GM23338 (cell line): ENCODE measurements around the gene CCDC91. TPM values are rescaled to one million over a fixed set of nuclear protein-coding genes. Genes with fewer than 3 reads are reported as not detected.
"Not testable (repeated sequence)": the region's sequence is repeated elsewhere in the genome, so short reads cannot be mapped to it uniquely, and the experiment has no call there.

ENCODE experiments used
- ATAC-seq: fragments of 200-7000 bp; cut with Tn5 transposase; 3 replicates; pipeline ENCODE4 v1.9.1; 2020
- DNase-seq: peaks from one replicate; pipeline ENCODE4 v3.0.0-alpha.2; 2015; ENCODE audit warnings: low spot score
- H2AFZ ChIP-seq: fragments of 200-600 bp; sonication (generic); 2 replicates; pipeline ENCODE4 v1.8.0; 2016; ENCODE audit warnings: antibody characterized with exemption, mild to moderate bottlenecking, moderate library complexity
- H3F3A ChIP-seq: fragments of 200-600 bp; sonication (generic); replicated peaks from 2 replicates; pipeline ENCODE4 v1.8.0; 2017; ENCODE audit warnings: antibody characterized with exemption, mixed run types, low read depth
- H3K27ac ChIP-seq: fragments of 200-600 bp; sonication (generic); 2 replicates; pipeline ENCODE4 v1.6.1; 2016; ENCODE audit warnings: low read depth
- H3K27me3 ChIP-seq: fragments of 200-600 bp; sonication (generic); 2 replicates; pipeline ENCODE4 v1.8.0; 2016; ENCODE audit warnings: mild to moderate bottlenecking, mixed run types, moderate library complexity; ENCODE audit not compliant: insufficient read depth
- H3K36me3 ChIP-seq: fragments of 200-600 bp; sonication (generic); 2 replicates; pipeline ENCODE4 v1.8.0; 2016; ENCODE audit warnings: mild to moderate bottlenecking; ENCODE audit not compliant: insufficient read depth
- H3K4me1 ChIP-seq: fragments of 200-600 bp; sonication (generic); 2 replicates; pipeline ENCODE4 v1.8.0; 2016; ENCODE audit warnings: mild to moderate bottlenecking, moderate library complexity; ENCODE audit not compliant: insufficient read depth
- H3K4me2 ChIP-seq: fragments of 200-600 bp; sonication (generic); 2 replicates; pipeline ENCODE4 v1.7.1; 2017; ENCODE audit warnings: mixed run types
- H3K4me3 ChIP-seq: fragments of 200-600 bp; sonication (generic); 2 replicates; pipeline ENCODE4 v1.6.1; 2016; ENCODE audit warnings: mixed run types
- H3K79me2 ChIP-seq: fragments of 200-600 bp; sonication (generic); replicated peaks from 2 replicates; pipeline ENCODE4 v1.8.0; 2017; ENCODE audit warnings: mild to moderate bottlenecking; ENCODE audit not compliant: insufficient read depth
- H3K9me2 ChIP-seq: fragments of 200-600 bp; sonication (generic); 2 replicates; pipeline ENCODE4 v1.8.0; 2017; ENCODE audit not compliant: insufficient read depth
- H4K20me1 ChIP-seq: fragments of 200-600 bp; sonication (generic); replicated peaks from 2 replicates; pipeline ENCODE4 v1.8.0; 2017; ENCODE audit warnings: mild to moderate bottlenecking; ENCODE audit not compliant: insufficient read depth
- H3K27ac Mint-ChIP-seq: 2 replicates; pipeline ENCODE4 v1.8.0; 2020; ENCODE audit warnings: inconsistent platforms, mild to moderate bottlenecking, moderate library complexity, mixed read lengths
- H3K27me3 Mint-ChIP-seq: 3 replicates; pipeline ENCODE4 v1.8.0; 2022; ENCODE audit warnings: low read depth, mild to moderate bottlenecking, moderate library complexity, mixed read lengths, inconsistent platforms; ENCODE audit not compliant: insufficient read depth, poor library complexity
- H3K36me3 Mint-ChIP-seq: 3 replicates; pipeline ENCODE4 v1.8.0; 2021; ENCODE audit warnings: low read depth, mild to moderate bottlenecking, inconsistent platforms, moderate library complexity, mixed read lengths
- H3K4me1 Mint-ChIP-seq: 3 replicates; pipeline ENCODE4 v1.8.0; 2020; ENCODE audit warnings: mild to moderate bottlenecking, inconsistent platforms, mixed read lengths
- H3K4me3 Mint-ChIP-seq: 3 replicates; pipeline ENCODE4 v1.8.0; 2021; ENCODE audit warnings: moderate library complexity, mild to moderate bottlenecking, inconsistent platforms, mixed read lengths
- H3K9me3 Mint-ChIP-seq: 3 replicates; pipeline ENCODE4 v1.8.0; 2020; ENCODE audit warnings: moderate library complexity, mild to moderate bottlenecking, inconsistent platforms, mixed read lengths
- CREB1 ChIP-seq: fragments of 250-450 bp; sonication (Bioruptor Pico); IDR thresholded peaks from 2 replicates; pipeline ENCODE4 v1.5.0; 2020; ENCODE audit warnings: low read depth, mild to moderate bottlenecking, moderate library complexity
- CTCF ChIP-seq, 2 experiments: fragments of 200-600 bp in 1 of 2; sonication (generic) in 1 of 2; conservative IDR thresholded peaks; 2 replicates each; pipeline versions ENCODE4 v1.5.1 to v1.6.1; 2016 to 2017; ENCODE audit warnings: antibody characterized with exemption in 2 of 2, low read depth in 2 of 2, mild to moderate bottlenecking in 2 of 2, moderate library complexity in 1 of 2
- JUNB ChIP-seq: IDR thresholded peaks from one replicate; pipeline ENCODE4 v1.6.1; 2016; ENCODE audit warnings: antibody characterized with exemption; ENCODE audit not compliant: unreplicated experiment
- NANOG ChIP-seq: IDR thresholded peaks from 2 replicates; pipeline ENCODE4 v1.6.1; 2016; ENCODE audit warnings: antibody characterized with exemption, borderline replicate concordance
- STAT1 ChIP-seq: IDR thresholded peaks from one replicate; pipeline ENCODE4 v1.6.1; 2016; ENCODE audit warnings: antibody characterized with exemption; ENCODE audit not compliant: unreplicated experiment
- ZNF114 ChIP-seq: fragments of 250-450 bp; sonication (Bioruptor Pico); IDR thresholded peaks from 2 replicates; pipeline ENCODE4 v1.5.0; 2020; ENCODE audit warnings: mild to moderate bottlenecking, moderate library complexity
- ZNF331 ChIP-seq: fragments of 250-450 bp; sonication (Bioruptor Pico); IDR thresholded peaks from 2 replicates; pipeline ENCODE4 v1.5.0; 2020; ENCODE audit warnings: low read depth, mild to moderate bottlenecking, moderate library complexity
- polyA plus RNA-seq: library from polyadenylated mRNA; unstranded; fragments of >200 nt; fragmentation: Nextera tagmentation; extraction: Ambion mirVana; gene quantifications from 2 replicates; pipeline ENCODE4 v1.2.1, GENCODE V29; 2016
- total RNA-seq: library from RNA; depleted of rRNA; stranded (reverse); fragments of >200 nt; shearing (Covaris generic); gene quantifications from 2 replicates; pipeline ENCODE4 v1.2.3, GENCODE V29; 2014
- TF ChIP-seq, protein P1 (sequence below): IDR thresholded peaks from one replicate; pipeline ENCODE4 v1.6.1; 2018; ENCODE audit warnings: antibody characterized with exemption; ENCODE audit not compliant: unreplicated experiment
- TF ChIP-seq, protein P2 (sequence below): IDR thresholded peaks from 2 replicates; pipeline ENCODE4 v1.6.1; 2016; ENCODE audit warnings: antibody characterized with exemption

Gene CCDC91
- total and polyA plus RNA-seq, 2 experiments from 2014 or later: 24.7 to 48.7 TPM

DNA sequence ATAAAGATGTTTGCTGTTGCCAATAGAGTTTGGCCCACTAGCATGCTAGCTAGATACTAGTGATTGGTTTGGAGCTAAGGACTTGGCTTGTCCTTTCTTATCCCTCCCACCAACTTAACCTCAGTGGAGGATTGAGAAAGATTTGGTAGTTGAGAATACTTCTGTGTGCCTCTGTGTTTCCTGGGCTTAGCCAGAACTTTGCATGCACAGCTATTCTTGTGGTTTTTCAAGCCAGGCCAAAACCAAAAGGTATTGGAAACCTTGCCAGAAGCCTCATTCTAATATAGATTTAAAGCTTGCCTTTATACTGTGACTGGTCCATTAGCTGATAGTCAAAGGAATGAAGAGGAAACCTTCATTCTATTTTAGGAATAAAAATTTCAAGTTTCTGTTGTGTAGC lies 188.5 kb downstream of the CCDC91 start (continued):
- TF ChIP-seq, protein P1, sequence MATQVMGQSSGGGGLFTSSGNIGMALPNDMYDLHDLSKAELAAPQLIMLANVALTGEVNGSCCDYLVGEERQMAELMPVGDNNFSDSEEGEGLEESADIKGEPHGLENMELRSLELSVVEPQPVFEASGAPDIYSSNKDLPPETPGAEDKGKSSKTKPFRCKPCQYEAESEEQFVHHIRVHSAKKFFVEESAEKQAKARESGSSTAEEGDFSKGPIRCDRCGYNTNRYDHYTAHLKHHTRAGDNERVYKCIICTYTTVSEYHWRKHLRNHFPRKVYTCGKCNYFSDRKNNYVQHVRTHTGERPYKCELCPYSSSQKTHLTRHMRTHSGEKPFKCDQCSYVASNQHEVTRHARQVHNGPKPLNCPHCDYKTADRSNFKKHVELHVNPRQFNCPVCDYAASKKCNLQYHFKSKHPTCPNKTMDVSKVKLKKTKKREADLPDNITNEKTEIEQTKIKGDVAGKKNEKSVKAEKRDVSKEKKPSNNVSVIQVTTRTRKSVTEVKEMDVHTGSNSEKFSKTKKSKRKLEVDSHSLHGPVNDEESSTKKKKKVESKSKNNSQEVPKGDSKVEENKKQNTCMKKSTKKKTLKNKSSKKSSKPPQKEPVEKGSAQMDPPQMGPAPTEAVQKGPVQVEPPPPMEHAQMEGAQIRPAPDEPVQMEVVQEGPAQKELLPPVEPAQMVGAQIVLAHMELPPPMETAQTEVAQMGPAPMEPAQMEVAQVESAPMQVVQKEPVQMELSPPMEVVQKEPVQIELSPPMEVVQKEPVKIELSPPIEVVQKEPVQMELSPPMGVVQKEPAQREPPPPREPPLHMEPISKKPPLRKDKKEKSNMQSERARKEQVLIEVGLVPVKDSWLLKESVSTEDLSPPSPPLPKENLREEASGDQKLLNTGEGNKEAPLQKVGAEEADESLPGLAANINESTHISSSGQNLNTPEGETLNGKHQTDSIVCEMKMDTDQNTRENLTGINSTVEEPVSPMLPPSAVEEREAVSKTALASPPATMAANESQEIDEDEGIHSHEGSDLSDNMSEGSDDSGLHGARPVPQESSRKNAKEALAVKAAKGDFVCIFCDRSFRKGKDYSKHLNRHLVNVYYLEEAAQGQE: no peak
- TF ChIP-seq, protein P2, sequence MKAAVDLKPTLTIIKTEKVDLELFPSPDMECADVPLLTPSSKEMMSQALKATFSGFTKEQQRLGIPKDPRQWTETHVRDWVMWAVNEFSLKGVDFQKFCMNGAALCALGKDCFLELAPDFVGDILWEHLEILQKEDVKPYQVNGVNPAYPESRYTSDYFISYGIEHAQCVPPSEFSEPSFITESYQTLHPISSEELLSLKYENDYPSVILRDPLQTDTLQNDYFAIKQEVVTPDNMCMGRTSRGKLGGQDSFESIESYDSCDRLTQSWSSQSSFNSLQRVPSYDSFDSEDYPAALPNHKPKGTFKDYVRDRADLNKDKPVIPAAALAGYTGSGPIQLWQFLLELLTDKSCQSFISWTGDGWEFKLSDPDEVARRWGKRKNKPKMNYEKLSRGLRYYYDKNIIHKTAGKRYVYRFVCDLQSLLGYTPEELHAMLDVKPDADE: no peak

GRCh38 chr12:28379779-28380178 lies 189.5 kb downstream of the CCDC91 start:
- not testable (repeated sequence) for H3K4me3 Mint-ChIP-seq, ATAC-seq, H3K27me3 ChIP-seq, H2AFZ ChIP-seq, H3K4me2 ChIP-seq, H3F3A ChIP-seq, H3K36me3 ChIP-seq, H3K4me3 ChIP-seq, H3K27ac Mint-ChIP-seq, H3K9me3 Mint-ChIP-seq, H3K9me2 ChIP-seq, H3K79me2 ChIP-seq, H3K27me3 Mint-ChIP-seq, H3K27ac ChIP-seq, DNase-seq, H4K20me1 ChIP-seq
- peaks cover 46% of the 10 kb centered on the region for H3K4me1 ChIP-seq
- Mint-ChIP-seq H3K36me3 (peaks cover 12% of the 10 kb centered on the region; the same call in 2 of the 3 replicates), H3K4me1 (peaks cover 27% of the 10 kb centered on the region)

- H3K4me3 ChIP-seq: no peak overlapping the region
These were observed 193.1 kb downstream of the CCDC91 start for GRCh38 chr12:28383368-28383767.

GRCh38 chr12:28388879-28389278 lies 198.6 kb downstream of the CCDC91 start:
- Mint-ChIP-seq H3K36me3 (peaks cover 16% of the 10 kb centered on the region; the same call in 2 of the 3 replicates), H3K27ac (0 out of 2 replicates have a peak overlapping the region, but pooled peaks have one; percentile 22), H3K9me3 (peaks cover 10% of the 10 kb centered on the region; the same call in 2 of the 3 replicates), H3K27me3 (no peaks in the 10 kb centered on the region), H3K4me1 (peaks cover 23% of the 10 kb centered on the region), H3K4me3 (peak overlapping the region; percentile 28; the same call in 2 of the 3 replicates)
- Histone ChIP-seq H3K36me3 (no peaks in the 10 kb centered on the region), H4K20me1 (no peaks in the 10 kb centered on the region), H3K27ac (peak overlapping the region; percentile 73), H3K79me2 (no peaks in the 10 kb centered on the region), H3F3A (no peaks in the 10 kb centered on the region), H3K27me3 (no peaks in the 10 kb centered on the region), H3K4me1 (peaks cover 31% of the 10 kb centered on the region), H2AFZ (no peak overlapping the region), H3K4me3 (peak overlapping the region; percentile 35), H3K4me2 (peak overlapping the region; percentile 50), H3K9me2 (no peaks in the 10 kb centered on the region)
- DNase-seq (no peak), ATAC-seq (peak; percentile 59)
- TF ChIP-seq ZNF331 (no peak), ZNF114 (CRISPR knock-in tag) (no peak), NANOG (0 out of 2 replicates have a peak, but pooled peaks have one; percentile 30), CREB1 (CRISPR knock-in tag) (no peak), JUNB (no peak), STAT1 (no peak), CTCF (conservative IDR thresholded peaks at IDR 0.05; ENCODE audit: low read depth in 2 of 2) (no peak)

More at GRCh38 chr12:28383368-28383767, 193.1 kb downstream of the CCDC91 start:
- Mint-ChIP-seq H3K4me3 (no peak overlapping the region), H3K4me1 (peaks cover 12% of the 10 kb centered on the region), H3K36me3 (peaks cover 25% of the 10 kb centered on the region; the same call in 2 of the 3 replicates), H3K9me3 (peaks cover 17% of the 10 kb centered on the region; the same call in 2 of the 3 replicates), H3K27me3 (no peaks in the 10 kb centered on the region), H3K27ac (no peak overlapping the region)
- TF ChIP-seq STAT1: no peak
- ATAC-seq (no peak), DNase-seq (no peak)
- Histone ChIP-seq H3K4me1 (peaks cover 16% of the 10 kb centered on the region), H3K4me2 (no peak overlapping the region), H2AFZ (no peak overlapping the region), H3K27ac (no peak overlapping the region), H4K20me1 (no peaks in the 10 kb centered on the region), H3K27me3 (no peaks in the 10 kb centered on the region), H3F3A (no peaks in the 10 kb centered on the region), H3K9me2 (no peaks in the 10 kb centered on the region), H3K79me2 (no peaks in the 10 kb centered on the region), H3K36me3 (no peaks in the 10 kb centered on the region)
